ENCODE data around the gene FOXE1.

GRCh38 chr9:97873882-97874281 lies 20.9 kb downstream of the FOXE1 start:
- TF ChIP-seq EZH2 (IDR thresholded peaks at IDR 0.05; ENCODE audit: borderline replicate concordance, low read depth, low read length, severe bottlenecking) (no peak), CTCF (IDR thresholded peaks at IDR 0.05; ENCODE audit: borderline replicate concordance, extremely low read depth, low read length, poor library complexity, severe bottlenecking) (no peak)

All from DND-41 (cell line).